Measurements from ENCODE around the gene RPL26.
A peak's percentile ranks its signal among the peaks of the same experiment; 100 is the strongest.

Gene RPL26

DNA sequence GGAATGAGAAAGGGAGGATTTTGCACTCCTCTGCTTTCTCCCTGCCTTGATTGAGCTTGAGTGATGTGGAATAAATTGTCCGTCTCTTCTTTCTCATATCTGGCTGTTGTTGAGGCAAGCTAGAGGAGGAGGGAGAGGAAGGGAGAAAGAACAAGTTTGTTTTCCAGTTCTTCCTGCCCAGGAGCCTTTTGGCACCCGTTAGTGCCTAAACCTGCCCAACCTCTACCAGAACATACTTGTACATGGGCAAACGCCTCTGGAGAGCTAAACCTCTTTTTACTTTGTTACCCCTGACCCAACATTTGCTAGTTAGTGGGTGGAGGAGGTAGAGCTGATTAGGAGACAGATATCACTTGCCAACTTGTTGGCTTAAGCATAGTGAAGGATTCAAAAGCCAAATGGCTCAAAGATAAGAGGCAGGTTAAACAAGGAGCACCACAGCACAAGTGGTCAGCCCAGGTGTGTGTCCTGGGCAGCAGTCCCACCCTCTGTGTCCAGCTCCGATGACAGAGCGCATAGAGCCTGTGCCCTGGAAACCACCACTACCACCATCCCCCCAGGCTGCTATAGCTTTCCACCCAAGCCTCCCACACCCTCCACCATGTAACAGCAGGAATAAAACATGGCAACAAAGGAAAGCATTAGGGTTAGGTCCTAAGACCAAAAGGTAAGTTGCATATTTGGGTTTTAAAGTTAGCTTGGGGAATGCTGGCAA, 36.9 kb downstream of the RPL26 start:
- peaks cover 17 to 31% of the 10 kb centered on the region in 2 experiments for H3K27me3 ChIP-seq (ENCODE audit: control insufficient read depth in 1 of 2, insufficient read depth in 1 of 2, low read length in 2 of 2)
- no peaks in the 10 kb centered on the region for H3K79me1 ChIP-seq (replicated peaks; ENCODE audit: low read length, poor library complexity, severe bottlenecking)
- H2AFZ ChIP-seq (ENCODE audit: low read depth, low read length): no peak overlapping the region
- H3K18ac ChIP-seq (ENCODE audit: low read depth in 1 of 2, low read length in 2 of 2): no peak overlapping the region
- H4K91ac ChIP-seq (ENCODE audit: low read length): no peak overlapping the region
- no peak overlapping the region for H3K4me3 ChIP-seq (ENCODE audit: insufficient read depth in 1 of 2, low read depth in 1 of 2, low read length in 2 of 2)
- no peak overlapping the region for H3K4me2 ChIP-seq (ENCODE audit: low read length, poor library complexity, severe bottlenecking)
- H3K27ac ChIP-seq (ENCODE audit: low read length, poor library complexity, severe bottlenecking): no peak overlapping the region
- no peak overlapping the region for H4K8ac ChIP-seq (ENCODE audit: low read length)
- H2AK5ac ChIP-seq (ENCODE audit: low read length, severe bottlenecking): no peak overlapping the region
- DNase-seq: no peak
- H2BK12ac ChIP-seq (ENCODE audit: low read length in 2 of 2): no peak overlapping the region
- no peak overlapping the region for H2BK5ac ChIP-seq (ENCODE audit: low read depth, low read length, poor library complexity, severe bottlenecking)
- H3K4ac ChIP-seq (ENCODE audit: low read depth in 1 of 2, low read length in 2 of 2): no peak overlapping the region
- H3K4me1 ChIP-seq (ENCODE audit: control insufficient read depth, insufficient read depth, low read depth, low read length): no peaks in the 10 kb centered on the region
- no peak overlapping the region for H2BK15ac ChIP-seq (ENCODE audit: low read depth, poor library complexity, severe bottlenecking)
- WGBS: 57% methylated on average over 1 of the region's 5 CpGs
- H3K36me3 ChIP-seq (ENCODE audit: control insufficient read depth in 1 of 2, insufficient read depth in 2 of 2, low read depth in 1 of 2, low read length in 2 of 2): no peaks in the 10 kb centered on the region
- peak overlapping the region in 1 of 2 experiments; percentile 7 for H3K14ac ChIP-seq (ENCODE audit: low read length in 2 of 2)
- no peak overlapping the region for H3K23ac ChIP-seq (ENCODE audit: low read length in 2 of 2)
- H3K9ac ChIP-seq (ENCODE audit: low read length): no peak overlapping the region
- H2BK120ac ChIP-seq (ENCODE audit: low read depth, low read length): no peak overlapping the region
- H3K9me3 ChIP-seq (ENCODE audit: control insufficient read depth, low read length): peaks cover 2% of the 10 kb centered on the region

DNA sequence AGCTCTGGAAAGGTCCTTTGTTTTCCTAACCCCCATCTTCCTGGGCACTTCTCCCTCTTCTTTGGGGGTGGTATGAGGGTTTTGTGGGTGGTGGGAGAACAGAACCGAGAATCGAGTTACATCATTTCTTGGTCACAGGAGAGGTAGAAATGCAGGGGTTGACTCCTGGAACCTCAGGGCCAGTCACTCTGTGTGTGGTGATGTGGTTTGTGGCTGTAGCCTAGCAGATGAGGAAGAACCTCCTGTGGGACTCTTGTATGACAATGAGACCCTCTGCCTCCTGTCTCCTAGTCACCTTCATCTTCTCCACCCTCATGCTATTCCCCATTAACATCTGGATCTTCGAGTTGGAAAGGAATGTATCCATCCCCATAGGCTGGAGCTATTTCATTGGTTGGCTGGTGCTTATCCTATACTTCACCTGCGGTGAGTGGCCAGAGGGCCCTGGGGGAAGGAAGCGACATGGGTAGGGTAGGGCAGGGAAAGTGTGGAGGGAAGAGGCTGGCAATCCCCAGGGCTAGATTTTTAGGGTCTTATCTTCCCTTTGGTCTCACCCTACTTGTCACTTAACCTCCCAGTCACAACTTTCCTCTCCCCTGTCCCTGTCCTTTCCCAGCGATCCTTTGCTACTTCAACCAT, 37.8 kb downstream of the RPL26 start:
- H3K27me3 ChIP-seq (ENCODE audit: control insufficient read depth in 1 of 2, insufficient read depth in 1 of 2, low read length in 2 of 2): peaks cover 17 to 31% of the 10 kb centered on the region in 2 experiments
- H2BK12ac ChIP-seq (ENCODE audit: low read length in 2 of 2): no peak overlapping the region
- H3K4ac ChIP-seq (ENCODE audit: low read depth in 1 of 2, low read length in 2 of 2): no peak overlapping the region
- no peak overlapping the region for H3K18ac ChIP-seq (ENCODE audit: low read depth in 1 of 2, low read length in 2 of 2)
- H3K36me3 ChIP-seq (ENCODE audit: control insufficient read depth in 1 of 2, insufficient read depth in 2 of 2, low read depth in 1 of 2, low read length in 2 of 2): no peaks in the 10 kb centered on the region
- no peak overlapping the region for H4K8ac ChIP-seq (ENCODE audit: low read length)
- no peak overlapping the region for H2AFZ ChIP-seq (ENCODE audit: low read depth, low read length)
- no peak overlapping the region for H3K23ac ChIP-seq (ENCODE audit: low read length in 2 of 2)
- H2BK15ac ChIP-seq (ENCODE audit: low read depth, poor library complexity, severe bottlenecking): no peak overlapping the region
- no peak overlapping the region for H3K14ac ChIP-seq (ENCODE audit: low read length in 2 of 2)
- WGBS: 61% methylated on average over 5 of the region's 6 CpGs
- no peak overlapping the region for H2BK120ac ChIP-seq (ENCODE audit: low read depth, low read length)
- no peak overlapping the region for H3K4me2 ChIP-seq (ENCODE audit: low read length, poor library complexity, severe bottlenecking)
- H3K4me1 ChIP-seq (ENCODE audit: control insufficient read depth, insufficient read depth, low read depth, low read length): no peaks in the 10 kb centered on the region
- no peak overlapping the region for H2BK5ac ChIP-seq (ENCODE audit: low read depth, low read length, poor library complexity, severe bottlenecking)
- no peak overlapping the region for H2AK5ac ChIP-seq (ENCODE audit: low read length, severe bottlenecking)
- no peak overlapping the region for H3K4me3 ChIP-seq (ENCODE audit: insufficient read depth in 1 of 2, low read depth in 1 of 2, low read length in 2 of 2)
- no peak overlapping the region for H3K27ac ChIP-seq (ENCODE audit: low read length, poor library complexity, severe bottlenecking)
- peaks cover 2% of the 10 kb centered on the region for H3K9me3 ChIP-seq (ENCODE audit: control insufficient read depth, low read length)
- H3K9ac ChIP-seq (ENCODE audit: low read length): no peak overlapping the region
- no peak for DNase-seq
- no peak overlapping the region for H4K91ac ChIP-seq (ENCODE audit: low read length)
- H3K79me1 ChIP-seq (replicated peaks; ENCODE audit: low read length, poor library complexity, severe bottlenecking): no peaks in the 10 kb centered on the region

DNA sequence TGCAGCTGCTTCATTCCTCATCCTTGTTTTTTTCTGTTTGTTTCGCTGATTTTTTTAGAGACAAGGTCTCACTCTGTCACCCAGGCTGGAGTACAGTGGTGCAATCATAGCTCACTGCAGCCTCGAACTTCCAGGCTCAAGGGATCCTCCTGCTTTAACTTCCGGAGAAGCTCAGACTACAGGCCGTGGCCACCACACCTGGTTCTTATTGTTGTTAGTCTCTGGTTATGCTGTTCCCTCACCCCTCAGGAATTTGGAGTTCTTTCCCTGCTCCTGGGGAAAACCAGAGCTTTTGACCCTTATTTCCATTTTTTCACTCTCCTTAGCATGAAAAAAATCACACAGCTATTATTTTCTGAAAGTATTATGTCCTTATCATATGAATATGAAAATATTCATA, 41.5 kb downstream of the RPL26 start:
- no peak overlapping the region for H3K18ac ChIP-seq (ENCODE audit: low read depth in 1 of 2, low read length in 2 of 2)
- H2BK15ac ChIP-seq (ENCODE audit: low read depth, poor library complexity, severe bottlenecking): no peak overlapping the region
- H4K91ac ChIP-seq (ENCODE audit: low read length): no peak overlapping the region
- 49% methylated on average over 4 of the region's 4 CpGs for WGBS
- no peak overlapping the region for H2BK5ac ChIP-seq (ENCODE audit: low read depth, low read length, poor library complexity, severe bottlenecking)
- no peak overlapping the region for H3K14ac ChIP-seq (ENCODE audit: low read length in 2 of 2)
- H3K27ac ChIP-seq (ENCODE audit: low read length, poor library complexity, severe bottlenecking): no peak overlapping the region
- no peak overlapping the region for H3K23ac ChIP-seq (ENCODE audit: low read length in 2 of 2)
- H2BK120ac ChIP-seq (ENCODE audit: low read depth, low read length): no peak overlapping the region
- H3K4me1 ChIP-seq (ENCODE audit: control insufficient read depth, insufficient read depth, low read depth, low read length): peaks cover 5% of the 10 kb centered on the region
- H3K27me3 ChIP-seq (ENCODE audit: control insufficient read depth in 1 of 2, insufficient read depth in 1 of 2, low read length in 2 of 2): peaks cover 24 to 36% of the 10 kb centered on the region in 2 experiments
- H3K9me3 ChIP-seq (ENCODE audit: control insufficient read depth, low read length): peaks cover 2% of the 10 kb centered on the region
- no peak overlapping the region for H2BK12ac ChIP-seq (ENCODE audit: low read length in 2 of 2)
- no peaks in the 10 kb centered on the region for H3K79me1 ChIP-seq (replicated peaks; ENCODE audit: low read length, poor library complexity, severe bottlenecking)
- H3K4me3 ChIP-seq (ENCODE audit: insufficient read depth in 1 of 2, low read depth in 1 of 2, low read length in 2 of 2): no peak overlapping the region
- no peak overlapping the region for H3K4me2 ChIP-seq (ENCODE audit: low read length, poor library complexity, severe bottlenecking)
- no peak overlapping the region for H4K8ac ChIP-seq (ENCODE audit: low read length)
- no peak overlapping the region for H2AFZ ChIP-seq (ENCODE audit: low read depth, low read length)
- DNase-seq: no peak
- H3K9ac ChIP-seq (ENCODE audit: low read length): no peak overlapping the region
- no peak overlapping the region for H2AK5ac ChIP-seq (ENCODE audit: low read length, severe bottlenecking)
- H3K36me3 ChIP-seq (ENCODE audit: control insufficient read depth in 1 of 2, insufficient read depth in 2 of 2, low read depth in 1 of 2, low read length in 2 of 2): no peaks in the 10 kb centered on the region
- no peak overlapping the region for H3K4ac ChIP-seq (ENCODE audit: low read depth in 1 of 2, low read length in 2 of 2)

DNA sequence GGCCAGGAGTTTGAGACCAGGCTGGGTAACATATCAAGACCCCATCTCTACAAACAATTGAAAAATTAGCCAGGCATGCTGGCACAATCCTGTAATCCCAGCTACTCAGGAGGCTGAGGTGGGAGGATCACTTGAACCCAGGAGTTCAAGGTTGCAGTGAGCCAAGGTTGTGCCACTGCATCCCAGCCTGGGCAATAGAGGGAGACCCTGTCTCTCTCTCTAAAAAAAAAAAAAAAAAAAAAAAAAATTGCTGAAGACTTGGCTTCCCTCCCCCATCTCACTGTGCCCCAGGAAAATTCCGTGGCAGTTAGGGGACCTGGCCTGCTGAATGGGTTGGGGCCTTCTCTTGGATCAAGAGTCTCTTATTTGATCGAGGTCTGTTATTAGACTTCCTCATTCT, 43.5 kb downstream of the RPL26 start, which contains the start of gene ODF4:
ODF4 (plus strand) TSS at position 301 of the 400 bp plus-strand sequence. CDS start 212 bp downstream, outside the sequence.
- Histone ChIP-seq H2AFZ (ENCODE audit: low read depth, low read length) (no peak within 1 kb of the TSS), H2BK12ac (ENCODE audit: low read length in 2 of 2) (no peak within 1 kb of the TSS), H3K18ac (ENCODE audit: low read depth in 1 of 2, low read length in 2 of 2) (no peak within 1 kb of the TSS), H3K4me2 (ENCODE audit: low read length, poor library complexity, severe bottlenecking) (no peak within 1 kb of the TSS), H3K36me3 (ENCODE audit: control insufficient read depth in 1 of 2, insufficient read depth in 2 of 2, low read depth in 1 of 2, low read length in 2 of 2) (no peaks in the 10 kb centered on the region), H3K14ac (ENCODE audit: low read length in 2 of 2) (no peak within 1 kb of the TSS), H2BK120ac (ENCODE audit: low read depth, low read length) (no peak within 1 kb of the TSS), H3K4me1 (ENCODE audit: control insufficient read depth, insufficient read depth, low read depth, low read length) (peaks cover 5% of the 10 kb centered on the region), H3K9ac (ENCODE audit: low read length) (no peak within 1 kb of the TSS), H3K23ac (ENCODE audit: low read length in 2 of 2) (no peak within 1 kb of the TSS), H3K9me3 (ENCODE audit: control insufficient read depth, low read length) (no peaks in the 10 kb centered on the region), H2BK5ac (ENCODE audit: low read depth, low read length, poor library complexity, severe bottlenecking) (no peak within 1 kb of the TSS), H3K4ac (ENCODE audit: low read depth in 1 of 2, low read length in 2 of 2) (peak within 1 kb of the TSS in 1 of 2 experiments; percentile 25), H3K27me3 (ENCODE audit: control insufficient read depth in 1 of 2, insufficient read depth in 1 of 2, low read length in 2 of 2) (peaks cover 7 to 17% of the 10 kb centered on the region in 2 experiments), H2AK5ac (ENCODE audit: low read length, severe bottlenecking) (no peak within 1 kb of the TSS), H4K8ac (ENCODE audit: low read length) (no peak within 1 kb of the TSS), H4K91ac (ENCODE audit: low read length) (peak within 1 kb of the TSS; percentile 14), H2BK15ac (ENCODE audit: low read depth, poor library complexity, severe bottlenecking) (no peak within 1 kb of the TSS), H3K4me3 (ENCODE audit: insufficient read depth in 1 of 2, low read depth in 1 of 2, low read length in 2 of 2) (no peak within 1 kb of the TSS), H3K79me1 (replicated peaks; ENCODE audit: low read length, poor library complexity, severe bottlenecking) (no peaks in the 10 kb centered on the region), H3K27ac (ENCODE audit: low read length, poor library complexity, severe bottlenecking) (no peak within 1 kb of the TSS)
- no peak for DNase-seq
- 86% methylated on average over 1 of the region's 2 CpGs for WGBS
